Neural progenitor cell (in vitro differentiated cells): ENCODE data around the gene DHX15. TPM values are rescaled to one million over a fixed set of nuclear protein-coding genes. Genes with fewer than 3 reads are reported as not detected.

Experiments used
- DNase-seq: peaks from one replicate; pipeline ENCODE4 v3.0.0-alpha.2; 2016; ENCODE audit warnings: low spot score
- H2AFZ ChIP-seq: fragments of 200-600 bp; sonication (generic); replicated peaks from 2 replicates; pipeline ENCODE4 v1.6.1; 2016; ENCODE audit warnings: antibody characterized with exemption
- H3F3A ChIP-seq: fragments of 200-600 bp; sonication (generic); 2 replicates; pipeline ENCODE4 v1.6.1; 2016; ENCODE audit warnings: antibody characterized with exemption, low read depth
- H3K27ac ChIP-seq: fragments of 200-600 bp; sonication (generic); 2 replicates; pipeline ENCODE4 v1.5.1; 2016; ENCODE audit warnings: mild to moderate bottlenecking
- H3K27me3 ChIP-seq: fragments of 200-600 bp; sonication (generic); 2 replicates; pipeline ENCODE4 v1.6.1; 2016; ENCODE audit warnings: mild to moderate bottlenecking, moderate library complexity
- H3K36me3 ChIP-seq: fragments of 200-600 bp; sonication (generic); 2 replicates; pipeline ENCODE4 v1.5.1; 2016
- H3K4me1 ChIP-seq: fragments of 200-600 bp; sonication (generic); 2 replicates; pipeline ENCODE4 v1.6.1; 2016; ENCODE audit warnings: mixed run types
- H3K4me2 ChIP-seq: fragments of 200-600 bp; sonication (generic); 2 replicates; pipeline ENCODE4 v1.6.1; 2016
- H3K4me3 ChIP-seq: fragments of 200-600 bp; sonication (generic); 2 replicates; pipeline ENCODE4 v1.5.1; 2016
- H3K79me2 ChIP-seq: fragments of 200-600 bp; sonication (generic); 2 replicates; pipeline ENCODE4 v1.6.1; 2016; ENCODE audit warnings: low read depth
- H3K9ac ChIP-seq: fragments of 200-600 bp; sonication (generic); 2 replicates; pipeline ENCODE4 v1.6.1; 2016
- H3K9me3 ChIP-seq: fragments of 200-600 bp; sonication (generic); 2 replicates; pipeline ENCODE4 v1.5.1; 2016; ENCODE audit warnings: low read depth
- H4K20me1 ChIP-seq: fragments of 200-600 bp; sonication (generic); 2 replicates; pipeline ENCODE4 v1.6.1; 2016; ENCODE audit warnings: low read depth
- H3K27ac Mint-ChIP-seq: 3 replicates; pipeline ENCODE4 v1.8.0; 2021; ENCODE audit warnings: mixed read lengths
- H3K27me3 Mint-ChIP-seq: 2 replicates; pipeline ENCODE4 v1.8.0; 2022; ENCODE audit warnings: low read depth, mild to moderate bottlenecking, inconsistent platforms, moderate library complexity, mixed read lengths; ENCODE audit not compliant: insufficient read depth
- H3K36me3 Mint-ChIP-seq: 3 replicates; pipeline ENCODE4 v1.8.0; 2021; ENCODE audit warnings: mixed read lengths
- H3K4me1 Mint-ChIP-seq: 3 replicates; pipeline ENCODE4 v1.8.0; 2021; ENCODE audit warnings: mixed read lengths
- H3K4me3 Mint-ChIP-seq: 3 replicates; pipeline ENCODE4 v1.8.0; 2021; ENCODE audit warnings: mild to moderate bottlenecking, moderate library complexity, mixed read lengths
- H3K9me3 Mint-ChIP-seq: 3 replicates; pipeline ENCODE4 v1.8.0; 2020; ENCODE audit warnings: mixed read lengths
- EZH2 ChIP-seq: fragments of 200-600 bp; sonication (generic); IDR thresholded peaks from 2 replicates; pipeline ENCODE4 v1.6.1; 2017; ENCODE audit warnings: antibody characterized with exemption, mild to moderate bottlenecking, moderate library complexity
- EZH2phosphoT487 ChIP-seq: fragments of 200-600 bp; sonication (generic); IDR thresholded peaks from 2 replicates; pipeline ENCODE4 v1.6.1; 2017; ENCODE audit warnings: antibody characterized with exemption
- total RNA-seq: library from RNA; depleted of rRNA; stranded (reverse); fragments of >200 nt; gene quantifications from 2 replicates; pipeline ENCODE4 v1.2.3, GENCODE V29; 2015; ENCODE audit warnings: low replicate concordance
- TF ChIP-seq, protein P1 (sequence below): fragments of 200-600 bp; sonication (generic); IDR thresholded peaks from 2 replicates; pipeline ENCODE4 v1.5.1; 2017; ENCODE audit warnings: antibody characterized with exemption, mild to moderate bottlenecking

Gene DHX15
- total RNA-seq, 1 donor from 2014 or later = 410 TPM

DNA sequence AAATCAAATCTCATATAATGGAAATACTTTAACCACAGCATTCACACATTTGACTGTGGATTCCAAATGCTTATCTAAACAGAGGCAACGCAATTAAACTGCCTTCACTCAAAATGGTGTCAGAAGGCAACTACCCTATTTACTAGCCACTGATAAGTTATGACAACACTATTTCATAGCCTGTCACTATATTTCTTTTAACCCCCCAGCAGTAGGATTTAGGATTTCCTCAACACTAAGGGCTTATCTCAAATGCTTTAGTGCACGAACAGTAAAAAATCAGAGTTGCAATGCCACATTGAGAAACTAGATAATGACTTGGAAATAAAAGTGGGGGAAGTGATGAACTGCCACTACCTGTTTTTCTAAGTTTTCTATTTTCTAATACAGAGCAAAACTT, 66.7 kb downstream of the DHX15 start:
- H2AFZ ChIP-seq = no peak overlapping the region
- Mint-ChIP-seq H3K36me3 (peaks cover 35% of the 10 kb centered on the region), H3K4me3 (no peak overlapping the region), H3K27me3 (no peaks in the 10 kb centered on the region), H3K9me3 (no peaks in the 10 kb centered on the region), H3K27ac (no peak overlapping the region), H3K4me1 (no peaks in the 10 kb centered on the region)
- H3K27me3 ChIP-seq = no peaks in the 10 kb centered on the region
- peaks cover 36% of the 10 kb centered on the region for H3K79me2 ChIP-seq
- TF ChIP-seq, protein P1, sequence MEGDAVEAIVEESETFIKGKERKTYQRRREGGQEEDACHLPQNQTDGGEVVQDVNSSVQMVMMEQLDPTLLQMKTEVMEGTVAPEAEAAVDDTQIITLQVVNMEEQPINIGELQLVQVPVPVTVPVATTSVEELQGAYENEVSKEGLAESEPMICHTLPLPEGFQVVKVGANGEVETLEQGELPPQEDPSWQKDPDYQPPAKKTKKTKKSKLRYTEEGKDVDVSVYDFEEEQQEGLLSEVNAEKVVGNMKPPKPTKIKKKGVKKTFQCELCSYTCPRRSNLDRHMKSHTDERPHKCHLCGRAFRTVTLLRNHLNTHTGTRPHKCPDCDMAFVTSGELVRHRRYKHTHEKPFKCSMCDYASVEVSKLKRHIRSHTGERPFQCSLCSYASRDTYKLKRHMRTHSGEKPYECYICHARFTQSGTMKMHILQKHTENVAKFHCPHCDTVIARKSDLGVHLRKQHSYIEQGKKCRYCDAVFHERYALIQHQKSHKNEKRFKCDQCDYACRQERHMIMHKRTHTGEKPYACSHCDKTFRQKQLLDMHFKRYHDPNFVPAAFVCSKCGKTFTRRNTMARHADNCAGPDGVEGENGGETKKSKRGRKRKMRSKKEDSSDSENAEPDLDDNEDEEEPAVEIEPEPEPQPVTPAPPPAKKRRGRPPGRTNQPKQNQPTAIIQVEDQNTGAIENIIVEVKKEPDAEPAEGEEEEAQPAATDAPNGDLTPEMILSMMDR = no peak
- no peak for TF ChIP-seq EZH2phosphoT487
- no peak for TF ChIP-seq EZH2
- no peaks in the 10 kb centered on the region for H3K9me3 ChIP-seq
- H4K20me1 ChIP-seq = peaks cover 11% of the 10 kb centered on the region
- no peaks in the 10 kb centered on the region for H3K4me1 ChIP-seq
- no peak overlapping the region for H3K4me2 ChIP-seq
- H3K9ac ChIP-seq = no peak overlapping the region
- no peak overlapping the region for H3K27ac ChIP-seq
- no peak overlapping the region for H3K4me3 ChIP-seq
- DNase-seq = no peak
- H3K36me3 ChIP-seq = no peaks in the 10 kb centered on the region
- H3F3A ChIP-seq = peaks cover 27% of the 10 kb centered on the region

DNA sequence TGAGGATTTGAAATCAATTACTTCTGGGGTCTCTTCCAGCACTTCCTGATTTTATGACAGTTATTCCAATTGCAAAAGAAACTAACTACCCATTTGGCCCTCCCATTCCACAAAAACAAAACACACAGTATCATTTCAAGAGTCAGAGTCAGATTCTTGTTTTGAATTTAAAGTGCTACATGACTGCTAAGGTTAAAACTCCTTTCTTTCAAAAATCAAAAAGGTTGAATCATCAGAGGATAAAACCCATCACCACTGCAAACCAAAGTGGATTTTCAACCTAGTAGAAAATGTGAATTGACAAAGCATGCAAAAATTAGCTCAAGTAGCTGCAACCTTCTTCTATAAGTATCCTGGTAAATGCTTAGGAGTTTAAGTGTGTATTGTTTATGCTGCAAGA, 67.4 kb downstream of the DHX15 start:
- peaks cover 27% of the 10 kb centered on the region for H3F3A ChIP-seq
- no peaks in the 10 kb centered on the region for H3K27me3 Mint-ChIP-seq
- no peaks in the 10 kb centered on the region for H3K9me3 Mint-ChIP-seq
- peaks cover 28% of the 10 kb centered on the region for H3K79me2 ChIP-seq
- peaks cover 4% of the 10 kb centered on the region for H4K20me1 ChIP-seq
- H3K9me3 ChIP-seq = no peaks in the 10 kb centered on the region
- H3K27ac ChIP-seq = no peak overlapping the region
- H3K4me1 Mint-ChIP-seq = no peaks in the 10 kb centered on the region
- no peak for DNase-seq
- no peak overlapping the region for H3K4me3 Mint-ChIP-seq
- no peak overlapping the region for H2AFZ ChIP-seq
- no peaks in the 10 kb centered on the region for H3K4me1 ChIP-seq
- peaks cover 30% of the 10 kb centered on the region for H3K36me3 Mint-ChIP-seq
- no peak overlapping the region for H3K4me2 ChIP-seq
- no peak overlapping the region for H3K9ac ChIP-seq
- H3K27me3 ChIP-seq = no peaks in the 10 kb centered on the region
- H3K36me3 ChIP-seq = no peaks in the 10 kb centered on the region
- H3K27ac Mint-ChIP-seq = no peak overlapping the region
- TF ChIP-seq EZH2 = no peak
- TF ChIP-seq, protein P1 = no peak
- TF ChIP-seq EZH2phosphoT487 = no peak
- no peak overlapping the region for H3K4me3 ChIP-seq

DNA sequence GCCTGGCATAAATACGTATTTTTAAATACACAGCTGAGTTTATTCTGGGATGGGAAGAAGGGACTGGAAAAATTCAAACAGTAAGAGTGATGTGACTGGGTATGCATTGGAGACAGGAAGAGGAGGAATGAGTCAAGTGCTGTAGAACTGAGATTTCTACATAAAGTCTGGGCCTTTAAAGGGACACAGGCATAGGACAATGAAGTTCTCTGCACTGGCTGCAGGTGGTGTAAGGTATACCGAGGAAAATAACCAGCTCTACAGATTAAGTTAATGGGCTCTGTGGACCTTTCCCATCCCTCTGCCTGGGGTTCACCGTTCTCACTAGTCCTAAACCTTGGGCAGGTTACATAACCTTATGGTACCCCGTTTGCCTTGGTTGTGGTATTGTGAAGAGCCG, 68.7 kb downstream of the DHX15 start:
- Histone ChIP-seq H3K36me3 (no peaks in the 10 kb centered on the region), H3K9me3 (no peaks in the 10 kb centered on the region), H3K9ac (no peak overlapping the region), H3F3A (peaks cover 33% of the 10 kb centered on the region), H4K20me1 (no peaks in the 10 kb centered on the region), H3K79me2 (peaks cover 19% of the 10 kb centered on the region), H3K27ac (no peak overlapping the region), H3K4me3 (no peak overlapping the region), H2AFZ (no peak overlapping the region), H3K27me3 (no peaks in the 10 kb centered on the region), H3K4me2 (no peak overlapping the region), H3K4me1 (no peaks in the 10 kb centered on the region)
- Mint-ChIP-seq H3K36me3 (peaks cover 27% of the 10 kb centered on the region), H3K4me3 (peak overlapping the region; percentile 11), H3K9me3 (no peaks in the 10 kb centered on the region), H3K4me1 (no peaks in the 10 kb centered on the region), H3K27ac (no peak overlapping the region), H3K27me3 (peaks cover 2% of the 10 kb centered on the region)
- no peak for DNase-seq
- TF ChIP-seq, protein P1 = no peak
- no peak for TF ChIP-seq EZH2phosphoT487
- TF ChIP-seq EZH2 = no peak
